Measurements from ENCODE around the gene PTGR3. TPM values are rescaled to one million over a fixed set of nuclear protein-coding genes. Genes with fewer than 3 reads are reported as not detected.

PTGR3 gene
- total RNA-seq, 1 experiment from 2014 or later = 8.2 TPM

DNA sequence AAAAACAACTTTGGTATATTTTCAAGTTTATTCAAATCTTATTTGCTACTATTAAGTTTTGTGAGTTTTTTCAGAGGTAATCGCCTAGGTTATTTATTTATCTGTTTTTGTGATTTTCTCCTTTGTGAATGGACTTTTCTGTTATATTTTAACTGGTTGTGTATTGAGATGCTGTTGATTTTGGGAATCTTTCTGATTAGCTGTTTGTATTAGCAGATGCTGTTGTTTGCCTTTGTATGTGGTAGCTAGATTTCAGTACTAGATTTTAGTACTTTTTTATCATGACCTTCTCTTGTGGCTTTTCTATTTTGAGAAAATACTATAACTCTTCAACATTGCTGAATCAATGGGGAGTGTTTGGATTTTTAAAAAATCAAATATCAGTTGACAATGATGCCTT is 44.1 kb upstream of the PTGR3 start:
- H2AFZ ChIP-seq (ENCODE audit: low read length) = no peak overlapping the region
- no peak overlapping the region for H3K9ac ChIP-seq (ENCODE audit: low read length)
- BruUV-seq (replicated peaks) = no TSS peak
- H3K27ac ChIP-seq (ENCODE audit: low read length) = no peak overlapping the region
- intact Hi-C loops (cut with micrococcal nuclease) = no loop called here
- H3F3A ChIP-seq (ENCODE audit: low read length, unreplicated experiment) = no peaks in the 10 kb centered on the region
- no peaks in the 10 kb centered on the region for H3K27me3 ChIP-seq (ENCODE audit: low read length)
- no peaks in the 10 kb centered on the region for H4K20me1 ChIP-seq (ENCODE audit: low read length)
- no peaks in the 10 kb centered on the region for H3K9me2 ChIP-seq (replicated peaks; ENCODE audit: low read length)
- no peaks in the 10 kb centered on the region for H3K79me2 ChIP-seq (ENCODE audit: low read length)
- CTCF ChIA-PET = no interaction called here
- TF ChIP-seq EZH2 (IDR thresholded peaks at IDR 0.05; ENCODE audit: low read length, unreplicated experiment) (no peak), EZH2phosphoT487 (IDR thresholded peaks at IDR 0.05; ENCODE audit: borderline replicate concordance, low read length) (no peak)
- TF ChIP-seq, protein P1, sequence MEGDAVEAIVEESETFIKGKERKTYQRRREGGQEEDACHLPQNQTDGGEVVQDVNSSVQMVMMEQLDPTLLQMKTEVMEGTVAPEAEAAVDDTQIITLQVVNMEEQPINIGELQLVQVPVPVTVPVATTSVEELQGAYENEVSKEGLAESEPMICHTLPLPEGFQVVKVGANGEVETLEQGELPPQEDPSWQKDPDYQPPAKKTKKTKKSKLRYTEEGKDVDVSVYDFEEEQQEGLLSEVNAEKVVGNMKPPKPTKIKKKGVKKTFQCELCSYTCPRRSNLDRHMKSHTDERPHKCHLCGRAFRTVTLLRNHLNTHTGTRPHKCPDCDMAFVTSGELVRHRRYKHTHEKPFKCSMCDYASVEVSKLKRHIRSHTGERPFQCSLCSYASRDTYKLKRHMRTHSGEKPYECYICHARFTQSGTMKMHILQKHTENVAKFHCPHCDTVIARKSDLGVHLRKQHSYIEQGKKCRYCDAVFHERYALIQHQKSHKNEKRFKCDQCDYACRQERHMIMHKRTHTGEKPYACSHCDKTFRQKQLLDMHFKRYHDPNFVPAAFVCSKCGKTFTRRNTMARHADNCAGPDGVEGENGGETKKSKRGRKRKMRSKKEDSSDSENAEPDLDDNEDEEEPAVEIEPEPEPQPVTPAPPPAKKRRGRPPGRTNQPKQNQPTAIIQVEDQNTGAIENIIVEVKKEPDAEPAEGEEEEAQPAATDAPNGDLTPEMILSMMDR (conservative IDR thresholded peaks at IDR 0.05; ENCODE audit: low read depth, low read length) = no peak
- no peaks in the 10 kb centered on the region for H3K36me3 ChIP-seq (ENCODE audit: low read depth, low read length)
- H3K9me3 ChIP-seq (ENCODE audit: low read length) = no peaks in the 10 kb centered on the region
- DNase-seq (no peak), ATAC-seq (no peak)
- POLR2A ChIA-PET (ENCODE audit: unreplicated experiment) = no interaction called here
- H3K4me3 ChIP-seq (ENCODE audit: low read length) = no peak overlapping the region
- peaks cover 5% of the 10 kb centered on the region; the same call in 1 of the 2 replicates for H3K4me1 ChIP-seq (ENCODE audit: insufficient read depth, low read length)
- no peak overlapping the region for H3K4me2 ChIP-seq (ENCODE audit: low read length)

DNA sequence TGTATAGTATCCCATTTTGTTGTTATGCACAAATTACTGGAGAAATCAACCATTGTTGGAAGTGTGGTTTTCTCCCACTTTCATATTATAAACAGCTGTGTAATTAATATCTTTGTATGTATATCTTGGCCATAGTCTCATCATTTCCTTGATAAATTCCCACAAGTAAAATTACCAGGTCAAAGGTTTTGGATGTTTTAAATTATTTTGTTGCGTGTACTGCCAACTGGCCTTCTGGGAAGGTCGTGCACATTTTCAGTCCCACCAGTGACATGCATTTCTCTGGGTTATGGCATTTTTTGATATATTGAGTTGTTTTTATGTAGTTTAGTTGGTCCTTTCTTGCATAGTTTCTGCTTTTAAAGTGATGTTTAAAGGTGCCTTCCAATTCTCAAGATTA is 43.2 kb upstream of the PTGR3 start:
- Histone ChIP-seq H3K9me2 (replicated peaks; ENCODE audit: low read length) (no peaks in the 10 kb centered on the region), H4K20me1 (ENCODE audit: low read length) (no peaks in the 10 kb centered on the region), H3K4me2 (ENCODE audit: low read length) (no peak overlapping the region), H2AFZ (ENCODE audit: low read length) (no peak overlapping the region), H3K79me2 (ENCODE audit: low read length) (0 out of 2 replicates have a peak, but pooled peaks cover 3% of the 10 kb centered on the region), H3K27me3 (ENCODE audit: low read length) (no peaks in the 10 kb centered on the region), H3F3A (ENCODE audit: low read length, unreplicated experiment) (no peaks in the 10 kb centered on the region), H3K27ac (ENCODE audit: low read length) (no peak overlapping the region), H3K9ac (ENCODE audit: low read length) (no peak overlapping the region), H3K9me3 (ENCODE audit: low read length) (no peaks in the 10 kb centered on the region), H3K36me3 (ENCODE audit: low read depth, low read length) (no peaks in the 10 kb centered on the region), H3K4me1 (ENCODE audit: insufficient read depth, low read length) (peaks cover 10% of the 10 kb centered on the region), H3K4me3 (ENCODE audit: low read length) (no peak overlapping the region)
- CTCF ChIA-PET = no interaction called here
- no peak for ATAC-seq
- no TSS peak for BruUV-seq (replicated peaks)
- no peak for DNase-seq
- intact Hi-C loops (cut with micrococcal nuclease) = no loop called here
- TF ChIP-seq, protein P1 (conservative IDR thresholded peaks at IDR 0.05; ENCODE audit: low read depth, low read length) = no peak
- no peak for TF ChIP-seq EZH2phosphoT487 (IDR thresholded peaks at IDR 0.05; ENCODE audit: borderline replicate concordance, low read length)
- TF ChIP-seq EZH2 (IDR thresholded peaks at IDR 0.05; ENCODE audit: low read length, unreplicated experiment) = no peak
- POLR2A ChIA-PET (ENCODE audit: unreplicated experiment) = no interaction called here

DNA sequence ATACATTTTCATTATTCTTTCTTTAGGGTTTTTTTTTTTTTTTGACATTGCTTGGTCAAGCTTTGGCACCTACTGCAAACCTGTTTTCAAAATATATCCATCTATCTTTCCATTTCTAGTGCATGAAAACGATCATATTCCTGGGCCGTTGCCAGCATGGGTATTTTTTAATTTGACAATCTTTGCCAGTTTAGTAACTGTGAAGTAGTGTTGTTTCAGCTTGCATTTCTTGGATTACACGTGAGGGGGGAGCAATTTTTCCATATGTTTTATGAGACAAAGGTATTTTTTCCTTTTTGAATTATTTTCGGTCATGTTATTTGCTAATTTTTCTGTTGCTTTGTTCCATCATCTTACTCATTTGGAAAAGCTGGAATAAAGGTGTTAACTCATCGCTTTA is 42.5 kb upstream of the PTGR3 start:
- intact Hi-C loops (cut with micrococcal nuclease) = no loop called here
- Histone ChIP-seq H3K79me2 (ENCODE audit: low read length) (0 out of 2 replicates have a peak, but pooled peaks cover 3% of the 10 kb centered on the region), H2AFZ (ENCODE audit: low read length) (no peak overlapping the region), H3K27ac (ENCODE audit: low read length) (no peak overlapping the region), H3K4me1 (ENCODE audit: insufficient read depth, low read length) (peaks cover 16% of the 10 kb centered on the region), H3K9me3 (ENCODE audit: low read length) (no peaks in the 10 kb centered on the region), H3K27me3 (ENCODE audit: low read length) (no peaks in the 10 kb centered on the region), H3K36me3 (ENCODE audit: low read depth, low read length) (no peaks in the 10 kb centered on the region), H4K20me1 (ENCODE audit: low read length) (no peaks in the 10 kb centered on the region), H3F3A (ENCODE audit: low read length, unreplicated experiment) (no peaks in the 10 kb centered on the region), H3K4me2 (ENCODE audit: low read length) (no peak overlapping the region), H3K9ac (ENCODE audit: low read length) (no peak overlapping the region), H3K9me2 (replicated peaks; ENCODE audit: low read length) (no peaks in the 10 kb centered on the region), H3K4me3 (ENCODE audit: low read length) (no peak overlapping the region)
- no TSS peak for BruUV-seq (replicated peaks)
- ATAC-seq = no peak
- CTCF ChIA-PET = no interaction called here
- no peak for DNase-seq
- POLR2A ChIA-PET (ENCODE audit: unreplicated experiment) = no interaction called here
- no peak for TF ChIP-seq EZH2phosphoT487 (IDR thresholded peaks at IDR 0.05; ENCODE audit: borderline replicate concordance, low read length)
- no peak for TF ChIP-seq EZH2 (IDR thresholded peaks at IDR 0.05; ENCODE audit: low read length, unreplicated experiment)
- TF ChIP-seq, protein P1 (conservative IDR thresholded peaks at IDR 0.05; ENCODE audit: low read depth, low read length) = no peak
